Sigmoid colon (tissue), 7 donors: ENCODE results near the gene TSTD2. TPM values are rescaled to one million over a fixed set of nuclear protein-coding genes. Genes with fewer than 3 reads are reported as not detected.
A peak's percentile ranks its signal among the peaks of the same experiment; 100 is the strongest.

Experiments
- DNase-seq: peaks from one replicate; pipeline ENCODE4 v3.0.0-alpha.2; 2019
- H3K27ac ChIP-seq, 4 donors: fragments of 200-600 bp; sonication (generic); one replicate each; pipeline ENCODE4 v1.5.1; 2016 to 2019; ENCODE audit warnings: mild to moderate bottlenecking in 1 of 4
- H3K27me3 ChIP-seq, 3 donors: fragments of 200-600 bp; sonication (generic); one replicate each; pipeline ENCODE4 v1.5.1; 2019; ENCODE audit warnings: mild to moderate bottlenecking in 1 of 3
- H3K36me3 ChIP-seq, 4 donors: fragments of 200-600 bp; sonication (generic); one replicate each; pipeline ENCODE4 v1.5.1; 2016 to 2019
- H3K4me1 ChIP-seq, 4 donors: fragments of 200-600 bp; sonication (generic); one replicate each; pipeline ENCODE4 v1.5.1; 2017 to 2019
- H3K4me3 ChIP-seq, 4 donors: fragments of 200-600 bp; sonication (generic); one replicate each; pipeline ENCODE4 v1.5.1; 2017 to 2019; ENCODE audit warnings: mild to moderate bottlenecking in 2 of 4, moderate library complexity in 1 of 4
- H3K9me3 ChIP-seq, 4 donors: fragments of 200-600 bp in 3 of 4; sonication (generic) in 3 of 4; one replicate each; pipeline versions ENCODE4 v1.5.1 to v1.6.1; 2013 to 2019
- CTCF ChIP-seq, 4 experiments: fragments of 450-650 bp in 3 of 4; fragments of 200-600 bp in 1 of 4; IDR thresholded peaks; one replicate each; pipeline ENCODE4 v1.5.1; 2016 to 2019; ENCODE audit warnings: antibody characterized with exemption in 4 of 4, mild to moderate bottlenecking in 3 of 4, moderate library complexity in 2 of 4
- EP300 ChIP-seq, 4 donors: sonication (generic); formaldehyde crosslinking; IDR thresholded peaks; one replicate each; pipeline ENCODE4 v1.6.1; 2017; ENCODE audit warnings: antibody characterized with exemption in 4 of 4
- POLR2A ChIP-seq, 2 donors: fragments of 450-650 bp; IDR thresholded peaks; one replicate each; pipeline ENCODE4 v1.6.1; 2016; ENCODE audit warnings: antibody characterized with exemption in 2 of 2, mild to moderate bottlenecking in 2 of 2, moderate library complexity in 2 of 2
- POLR2AphosphoS5 ChIP-seq, 4 donors: sonication (generic); formaldehyde crosslinking; IDR thresholded peaks; one replicate each; pipeline ENCODE4 v1.6.1; 2017; ENCODE audit warnings: antibody characterized with exemption in 4 of 4
- WGBS, 2 donors: extraction: QIAGEN DNeasy Blood & Tissue Kit; methylation state at CpG; one replicate each; pipeline ENCODE4 v1.1.7; 2013; 5-methylcytosine and 5-hydroxymethylcytosine counted together
- intact Hi-C: fragments of 100-400 bp; cut with DNase I; formaldehyde crosslinking; loops from one replicate; pipeline ENCODE4 v1.15.1; 2023
- polyA plus RNA-seq, 3 donors: library from polyadenylated mRNA; stranded (reverse); fragments of 200-250 nt; gene quantifications; one replicate each; pipeline ENCODE4 v1.2.3, GENCODE V29; 2013
- total RNA-seq, 4 donors: library from RNA; depleted of rRNA; stranded (reverse); fragments of >200 nt; gene quantifications; one replicate each; pipeline ENCODE4 v1.1.0, GENCODE V29; 2016
- donor health status: healthy with polysubstance abuse.
- donor health status: Bipolar disorder and iron deficiency.
- donor health status: healthy.

The TSTD2 gene
- total and polyA plus RNA-seq, 7 donors = 8.4 to 31.2 (median 15.5) TPM

- peaks cover 0 to 43% (median 19%) of the 10 kb centered on the region in 4 donors for H3K36me3 ChIP-seq
- TF ChIP-seq POLR2AphosphoS5 (IDR thresholded peaks at IDR 0.05) (no peak), POLR2A (IDR thresholded peaks at IDR 0.05) (no peak), CTCF (IDR thresholded peaks at IDR 0.05) (no peak), EP300 (IDR thresholded peaks at IDR 0.05) (no peak)
- 66 to 82% methylated on average over 4 of the region's 4 CpGs for WGBS, 2 donors
- no peak overlapping the region for H3K4me3 ChIP-seq
- H3K9me3 ChIP-seq = no peaks in the 10 kb centered on the region
- peaks cover 0 to 52% (median 43%) of the 10 kb centered on the region in 4 donors for H3K4me1 ChIP-seq
- intact Hi-C loops = no loop called here
- no peak for DNase-seq
- H3K27ac ChIP-seq = no peak overlapping the region
- H3K27me3 ChIP-seq = no peaks in the 10 kb centered on the region
Observed at GRCh38 chr9:97567894-97568202, 65.3 kb downstream of the TSTD2 start.

DNA sequence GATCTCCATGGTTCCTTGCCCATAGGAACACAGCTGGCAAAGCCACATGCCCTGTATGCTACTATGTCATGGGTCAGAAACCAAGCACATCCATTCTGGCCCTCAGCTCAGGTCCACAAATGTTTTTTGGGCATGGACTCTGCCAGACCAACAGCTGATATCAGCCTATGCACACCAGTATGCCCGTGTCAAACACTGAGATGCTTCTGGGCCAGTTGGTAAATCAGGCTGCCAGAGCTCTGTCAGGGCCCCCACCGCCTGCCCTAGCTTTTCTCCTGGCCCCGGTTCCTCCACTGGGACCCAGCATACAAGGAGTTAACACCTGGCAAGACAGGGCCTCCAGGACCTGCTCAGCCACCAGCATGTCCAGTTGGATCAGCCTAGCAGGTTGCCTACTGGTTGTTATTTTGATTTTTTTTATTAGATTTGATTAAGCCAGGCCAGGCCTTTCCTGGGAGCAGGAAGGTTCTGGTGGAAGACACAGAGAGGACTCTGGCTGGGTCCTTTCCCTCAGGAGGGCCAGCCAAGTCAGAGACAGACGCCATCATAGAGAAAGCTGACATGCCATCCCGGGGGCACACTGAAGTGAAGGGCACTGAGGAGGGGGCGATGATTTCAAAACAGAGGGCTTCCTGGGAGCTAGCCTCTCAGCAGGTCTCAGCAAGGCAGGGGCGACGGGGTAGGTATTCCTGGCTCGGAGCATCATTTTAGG, 65.8 kb downstream of the TSTD2 start:
- TF ChIP-seq POLR2AphosphoS5 (IDR thresholded peaks at IDR 0.05) (no peak), CTCF (IDR thresholded peaks at IDR 0.05) (no peak), EP300 (IDR thresholded peaks at IDR 0.05) (no peak), POLR2A (IDR thresholded peaks at IDR 0.05) (no peak)
- no peak overlapping the region for H3K4me3 ChIP-seq
- WGBS, 2 donors = 75 to 86% methylated on average over 9 of the region's 9 CpGs
- no peak for DNase-seq
- peaks cover 0 to 51% (median 41%) of the 10 kb centered on the region in 4 donors for H3K4me1 ChIP-seq
- H3K36me3 ChIP-seq = peaks cover 0 to 47% (median 19%) of the 10 kb centered on the region in 4 donors
- H3K27me3 ChIP-seq = no peaks in the 10 kb centered on the region
- H3K9me3 ChIP-seq = no peaks in the 10 kb centered on the region
- H3K27ac ChIP-seq = no peak overlapping the region
- intact Hi-C loops = no loop called here

- peaks cover 0 to 39% (median 14%) of the 10 kb centered on the region in 4 donors for H3K36me3 ChIP-seq
- peak overlapping the region in 2 of 4 donors; percentile 72 to 74 for H3K27ac ChIP-seq
- intact Hi-C loops = no loop called here
- TF ChIP-seq CTCF (IDR thresholded peaks at IDR 0.05) (no peak), POLR2A (IDR thresholded peaks at IDR 0.05) (no peak), POLR2AphosphoS5 (IDR thresholded peaks at IDR 0.05) (no peak), EP300 (IDR thresholded peaks at IDR 0.05) (no peak)
- H3K4me1 ChIP-seq = peaks cover 0 to 31% (median 20%) of the 10 kb centered on the region in 4 donors
- WGBS, 2 donors = 85 to 90% methylated on average over 5 of the region's 5 CpGs
- H3K9me3 ChIP-seq = no peaks in the 10 kb centered on the region
- no peak for DNase-seq
- no peaks in the 10 kb centered on the region for H3K27me3 ChIP-seq
- no peak overlapping the region for H3K4me3 ChIP-seq
Observed at GRCh38 chr9:97565262-97565661, 67.9 kb downstream of the TSTD2 start.

DNA sequence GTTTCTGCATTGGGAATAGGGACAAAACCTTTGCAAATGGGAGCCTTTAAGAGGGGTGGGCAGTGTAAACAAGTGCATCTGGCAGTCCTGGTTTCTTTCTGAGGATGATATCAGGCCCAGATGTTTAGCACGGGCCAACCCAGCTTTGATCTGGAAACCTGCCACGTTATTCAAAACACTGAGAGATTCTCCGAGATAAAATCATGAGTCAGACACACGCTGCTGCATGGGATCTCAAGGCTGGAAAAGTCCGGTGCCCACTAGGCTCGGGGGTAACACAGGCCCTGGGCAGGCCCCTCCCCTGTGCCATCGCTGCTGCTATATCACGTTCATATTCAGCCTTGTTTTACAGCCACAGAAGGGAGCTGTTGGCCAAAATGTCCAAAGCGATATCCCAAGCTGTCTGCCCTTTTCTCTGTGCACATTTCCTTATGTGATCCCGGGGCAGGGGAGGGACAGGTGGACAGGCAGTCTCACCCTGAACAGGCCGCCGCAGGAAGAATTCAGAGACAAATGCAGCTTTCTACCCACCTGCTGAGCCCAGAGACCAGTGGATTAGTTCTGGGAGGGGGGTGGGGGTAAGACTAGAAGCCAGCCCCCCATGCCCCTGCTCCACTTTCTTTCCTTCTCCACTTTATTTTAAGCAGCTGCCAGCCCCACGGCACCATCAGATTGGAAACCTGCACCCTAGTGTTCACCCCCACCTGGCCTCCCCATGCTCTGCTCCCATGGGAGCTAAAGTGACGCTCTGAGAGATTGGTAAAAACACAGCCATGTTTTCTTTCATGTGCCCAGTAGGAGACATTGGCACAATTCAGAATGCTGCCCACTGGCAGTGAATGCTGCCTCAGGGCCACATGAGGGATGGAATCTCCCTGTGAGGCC, 68.6 kb downstream of the TSTD2 start:
- H3K27me3 ChIP-seq = no peaks in the 10 kb centered on the region
- peaks cover 0 to 32% (median 10%) of the 10 kb centered on the region in 4 donors for H3K36me3 ChIP-seq
- intact Hi-C loops = no loop called here
- no peaks in the 10 kb centered on the region for H3K9me3 ChIP-seq
- peaks cover 0 to 26% (median 17%) of the 10 kb centered on the region in 4 donors for H3K4me1 ChIP-seq
- 22 to 56% methylated on average over 14 of the region's 14 CpGs for WGBS, 2 donors
- H3K27ac ChIP-seq = peak overlapping the region; percentile 55 to 74 (median 68)
- no peak overlapping the region for H3K4me3 ChIP-seq
- TF ChIP-seq CTCF (IDR thresholded peaks at IDR 0.05) = no peak
- peak in 1 of 4 donors; percentile 17 for TF ChIP-seq EP300 (IDR thresholded peaks at IDR 0.05)
- no peak for TF ChIP-seq POLR2A (IDR thresholded peaks at IDR 0.05)
- peak in 3 of 4 donors; percentile 1 to 33 (median 23) for TF ChIP-seq POLR2AphosphoS5 (IDR thresholded peaks at IDR 0.05)
- peak; percentile 71 for DNase-seq
